GM21825 (cell line): ENCODE measurements around the gene GOT2.
"Not testable (repeated sequence)": the region's sequence is repeated elsewhere in the genome, so short reads cannot be mapped to it uniquely, and the experiment has no call there.

Source experiments
- ATAC-seq: cut with Tn5 transposase; IDR thresholded peaks from one replicate; pipeline ENCODE4 v1.9.1; 2021; ENCODE audit warnings: mild to moderate bottlenecking, moderate library complexity; ENCODE audit not compliant: unreplicated experiment

GOT2 gene

DNA sequence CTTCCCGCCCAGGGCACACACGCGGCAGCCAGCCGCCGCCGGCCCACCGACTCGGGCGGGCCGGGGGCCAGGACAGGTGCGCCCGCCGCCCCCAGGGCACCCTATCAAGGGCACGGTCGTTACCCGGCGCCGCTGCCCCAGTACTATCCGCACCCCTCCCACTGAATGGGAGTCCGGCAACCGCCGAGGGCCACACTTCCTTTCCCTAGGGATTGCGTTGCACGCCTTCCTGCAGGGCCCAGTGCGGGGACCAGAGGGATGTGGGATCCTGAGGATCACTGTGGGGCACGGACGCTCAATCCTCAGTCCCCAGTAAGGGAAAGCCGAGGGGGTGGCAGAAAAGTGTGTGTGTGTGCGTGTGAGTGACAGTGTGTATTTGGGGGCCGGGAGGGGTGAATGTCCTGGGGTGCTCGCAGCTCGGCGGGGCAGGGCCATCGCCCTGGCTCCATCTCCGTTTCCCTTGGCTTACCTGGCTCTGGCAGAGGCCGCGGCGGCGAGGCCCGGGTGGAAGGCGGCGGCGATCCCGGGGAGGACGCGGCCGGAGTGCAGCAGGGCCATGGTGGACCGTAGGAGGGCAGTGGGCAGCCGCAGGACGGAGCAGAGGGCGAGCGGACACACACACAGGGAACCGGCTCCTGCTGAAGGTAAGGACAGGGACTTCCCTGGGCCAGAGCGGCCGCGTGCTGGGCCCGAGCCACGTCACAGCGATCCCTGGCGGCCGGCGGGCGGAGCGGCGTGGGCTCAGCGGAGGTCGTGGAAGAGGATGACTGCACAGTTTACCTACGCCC lies at the start of gene GOT2:
GOT2 (minus strand) TSS at position 646 of the 788 bp plus-strand sequence; CDS start at position 558, 88 bp downstream.
- peak; percentile 92 for ATAC-seq

DNA sequence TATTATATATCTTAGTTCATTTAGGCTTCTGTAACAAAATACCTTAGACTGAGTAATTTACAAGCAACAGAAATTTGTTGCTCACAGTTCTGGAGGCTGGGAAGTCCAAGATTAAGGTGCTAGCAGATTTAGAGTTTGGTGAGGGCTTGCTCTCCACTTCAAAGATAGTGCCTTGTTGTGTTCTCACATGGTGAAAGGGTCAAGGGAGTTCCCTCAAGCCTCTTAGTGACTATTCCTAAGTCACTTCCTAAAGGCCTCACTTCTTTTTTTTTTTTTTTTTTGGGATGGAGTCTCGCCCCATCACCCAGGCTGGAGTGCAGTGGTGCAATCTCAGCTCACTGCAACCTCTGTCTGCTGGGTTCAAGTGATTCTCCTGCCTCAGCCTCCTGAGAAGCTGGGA lies 45.2 kb upstream of the GOT2 start:
- not testable (repeated sequence) for ATAC-seq

DNA sequence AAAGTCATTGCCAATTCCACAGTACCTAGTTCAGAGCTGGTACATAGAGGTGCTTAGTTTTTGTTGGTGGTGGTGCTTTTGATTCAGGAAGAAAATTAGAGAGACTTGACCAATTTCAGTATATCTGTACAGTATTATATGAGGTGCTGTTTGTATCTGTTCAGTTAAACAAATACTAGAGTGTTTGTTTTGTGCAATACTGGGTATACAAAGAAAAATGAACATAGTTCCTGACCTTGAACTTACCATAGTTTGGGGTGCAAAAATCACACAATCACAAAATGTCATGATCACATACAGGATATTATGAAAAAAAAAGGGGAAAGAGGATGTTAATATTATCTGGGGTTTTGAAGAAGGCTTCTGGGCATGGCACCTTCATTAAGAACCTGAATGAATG lies 39.8 kb upstream of the GOT2 start:
- no peak for ATAC-seq

GRCh38 chr16:58768145-58768544 lies 34.0 kb upstream of the GOT2 start:
- no peak for ATAC-seq

- ATAC-seq = no peak
These were observed 33.5 kb upstream of the GOT2 start for GRCh38 chr16:58767581-58767980.

DNA sequence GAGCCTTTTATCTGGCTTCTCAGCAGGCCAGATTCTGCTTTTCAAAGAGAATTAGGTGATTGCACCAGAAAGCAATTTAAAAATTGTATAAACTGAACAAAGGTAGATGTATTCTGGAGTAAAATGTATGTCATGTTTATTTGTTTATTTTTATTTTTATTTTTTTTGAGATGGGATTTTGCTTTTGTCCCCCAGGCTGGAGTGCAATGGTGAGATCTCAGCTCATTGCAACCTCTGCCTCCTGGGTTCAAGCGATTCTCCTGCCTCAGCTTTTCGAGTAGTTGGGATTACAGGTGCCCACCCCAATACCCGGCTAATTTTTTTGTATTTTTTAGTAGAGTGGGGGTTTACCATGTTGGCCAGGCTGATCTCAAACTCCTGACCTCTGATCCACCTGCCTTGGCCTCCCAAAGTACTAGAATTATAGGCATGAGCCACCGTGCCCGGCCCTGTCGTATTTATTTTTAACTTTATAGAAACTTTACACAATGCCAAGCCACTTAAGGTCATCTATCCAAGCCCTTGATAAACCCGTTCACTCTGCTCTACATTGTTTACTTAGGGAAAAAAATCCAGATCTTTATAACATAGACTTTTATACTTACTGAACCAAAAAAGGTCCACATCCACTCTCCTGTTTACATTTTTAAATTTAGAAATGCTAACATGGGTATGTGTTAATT lies 22.7 kb upstream of the GOT2 start:
- ATAC-seq = no peak

DNA sequence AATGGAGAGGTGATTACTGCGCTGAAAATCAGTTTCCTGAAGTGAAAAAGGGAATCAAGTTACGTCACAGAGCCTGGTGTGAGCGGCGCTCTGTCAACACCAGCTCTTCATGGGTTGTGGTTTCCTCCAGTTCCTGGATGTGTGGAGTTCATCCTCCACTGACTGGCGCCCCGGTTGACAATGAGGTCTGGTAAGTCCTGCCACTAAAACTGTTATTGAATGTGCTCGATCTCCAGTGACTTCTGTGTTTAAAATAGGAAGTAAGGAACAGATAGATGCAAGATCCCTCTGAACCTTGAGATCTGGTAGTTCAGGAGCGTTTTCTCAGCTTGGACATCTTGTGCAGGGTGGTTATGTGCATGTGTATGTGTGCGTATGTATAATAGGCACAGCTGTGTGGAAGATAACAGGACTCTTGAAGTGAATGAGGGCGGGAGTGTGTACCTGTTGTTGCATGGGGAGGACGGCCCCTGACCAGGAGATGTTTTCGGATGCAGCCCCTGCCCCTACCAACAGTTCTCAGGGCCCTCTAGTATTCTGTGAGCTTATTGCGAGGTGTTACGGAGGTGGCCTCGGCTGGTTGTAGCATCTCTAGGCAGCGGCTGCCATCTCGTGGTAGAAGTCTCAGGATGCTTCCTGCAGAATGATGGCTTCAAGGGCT lies 22.0 kb upstream of the GOT2 start:
- peak; percentile 95 for ATAC-seq

DNA sequence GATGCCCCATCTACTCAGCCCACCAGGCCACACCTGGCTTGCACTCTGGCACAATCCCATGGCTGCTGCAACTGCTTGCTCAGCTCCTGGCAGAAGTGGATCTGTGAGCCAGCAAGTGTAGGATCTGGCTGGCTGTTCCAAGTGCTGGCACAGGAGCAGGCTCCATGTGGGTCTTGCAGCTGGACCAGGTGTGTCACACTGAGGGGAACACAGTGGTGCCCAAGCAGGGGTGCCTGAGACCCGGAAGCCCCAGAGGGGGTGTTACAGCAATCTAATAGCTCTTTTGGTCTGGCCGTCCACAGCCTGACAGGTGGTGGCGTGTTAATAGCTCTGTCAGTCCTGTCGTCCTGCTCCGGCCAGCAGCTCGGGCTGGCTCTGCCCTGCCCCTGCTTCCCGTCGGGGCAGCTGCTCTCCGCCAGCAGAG lies 19.6 kb upstream of the GOT2 start:
- no peak for ATAC-seq

- ATAC-seq = no peak
These were observed 10.4 kb upstream of the GOT2 start for GRCh38 chr16:58744497-58744896.

GRCh38 chr16:58741976-58742375 lies 7.9 kb upstream of the GOT2 start:
- no peak for ATAC-seq

DNA sequence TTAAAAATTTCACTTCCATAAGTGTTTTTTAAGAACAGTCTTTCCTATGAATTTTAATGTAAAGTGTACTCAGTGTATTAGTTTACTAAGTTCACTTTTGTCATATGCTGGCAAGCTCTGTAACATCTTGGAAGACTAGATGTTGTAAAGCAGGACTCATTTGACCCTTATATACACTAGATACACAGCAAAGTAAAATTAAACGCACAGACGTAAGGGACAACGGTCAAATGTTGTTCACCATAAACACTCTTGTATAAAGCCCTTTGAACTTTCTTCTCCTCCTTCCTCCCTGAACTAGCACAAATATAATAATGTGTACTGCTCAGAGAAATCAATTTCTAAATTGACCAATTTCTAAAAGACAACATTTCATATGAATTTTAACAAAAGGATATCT lies 7.0 kb upstream of the GOT2 start:
- no peak for ATAC-seq

GRCh38 chr16:58738672-58739296 lies 4.7 kb upstream of the GOT2 start:
- ATAC-seq = no peak

DNA sequence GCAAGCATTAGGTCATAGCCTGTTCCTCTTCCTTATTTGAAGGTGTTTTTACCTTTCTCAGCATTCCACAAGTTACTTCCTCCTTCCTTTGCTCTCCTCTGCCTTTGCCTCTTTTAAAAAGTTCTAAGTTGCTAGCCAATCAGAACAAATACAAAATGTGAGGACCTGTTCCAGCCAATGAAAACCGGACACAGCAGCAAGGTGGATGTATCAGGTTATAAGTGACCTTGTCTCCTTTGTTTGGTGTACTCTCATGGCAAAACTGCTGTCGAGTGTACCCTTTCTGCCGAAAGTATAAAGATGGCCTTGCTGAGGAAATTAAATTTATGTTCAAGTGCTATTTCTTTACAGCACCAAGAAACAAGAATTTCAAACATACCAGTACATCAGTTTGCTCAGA lies 2.2 kb upstream of the GOT2 start:
- ATAC-seq = not testable (repeated sequence)

DNA sequence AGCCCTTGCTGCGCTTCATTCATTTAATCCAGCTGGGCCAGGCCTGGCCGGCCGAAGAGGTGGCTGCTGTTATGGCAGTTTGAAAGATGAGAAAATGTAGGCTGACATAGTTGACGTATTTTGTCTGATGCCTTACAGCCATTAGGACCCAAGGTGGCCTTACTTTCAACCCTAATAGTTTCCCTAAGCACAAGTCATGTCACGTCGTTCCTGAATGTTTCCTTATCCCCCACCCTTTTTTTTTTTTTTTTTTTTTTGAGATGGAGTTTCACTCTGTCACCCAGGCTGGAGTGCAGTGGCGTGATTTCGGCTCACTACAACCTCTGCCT lies 307 bp upstream of the GOT2 start:
- no peak for ATAC-seq

DNA sequence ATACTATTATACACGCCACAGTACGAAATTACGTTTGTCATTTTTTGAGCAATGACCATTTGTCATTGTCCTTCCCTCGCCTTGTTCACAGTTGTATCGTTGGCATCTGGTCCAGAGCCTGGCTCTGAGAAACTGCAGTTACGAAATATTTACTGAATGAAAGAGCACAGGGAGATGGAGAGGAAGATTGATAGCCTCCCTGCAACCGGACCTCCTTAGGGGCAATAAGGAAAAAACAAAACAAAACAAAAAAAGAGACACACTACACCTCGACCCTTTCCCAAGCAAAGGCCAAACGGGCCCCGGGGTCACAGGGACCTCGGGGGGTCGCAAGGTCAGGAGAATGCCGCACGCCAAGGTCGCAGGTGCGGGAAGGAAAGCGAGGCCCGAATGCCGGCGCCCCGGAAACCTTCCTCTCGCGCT lies 857 bp downstream of the GOT2 start:
- no peak for ATAC-seq

DNA sequence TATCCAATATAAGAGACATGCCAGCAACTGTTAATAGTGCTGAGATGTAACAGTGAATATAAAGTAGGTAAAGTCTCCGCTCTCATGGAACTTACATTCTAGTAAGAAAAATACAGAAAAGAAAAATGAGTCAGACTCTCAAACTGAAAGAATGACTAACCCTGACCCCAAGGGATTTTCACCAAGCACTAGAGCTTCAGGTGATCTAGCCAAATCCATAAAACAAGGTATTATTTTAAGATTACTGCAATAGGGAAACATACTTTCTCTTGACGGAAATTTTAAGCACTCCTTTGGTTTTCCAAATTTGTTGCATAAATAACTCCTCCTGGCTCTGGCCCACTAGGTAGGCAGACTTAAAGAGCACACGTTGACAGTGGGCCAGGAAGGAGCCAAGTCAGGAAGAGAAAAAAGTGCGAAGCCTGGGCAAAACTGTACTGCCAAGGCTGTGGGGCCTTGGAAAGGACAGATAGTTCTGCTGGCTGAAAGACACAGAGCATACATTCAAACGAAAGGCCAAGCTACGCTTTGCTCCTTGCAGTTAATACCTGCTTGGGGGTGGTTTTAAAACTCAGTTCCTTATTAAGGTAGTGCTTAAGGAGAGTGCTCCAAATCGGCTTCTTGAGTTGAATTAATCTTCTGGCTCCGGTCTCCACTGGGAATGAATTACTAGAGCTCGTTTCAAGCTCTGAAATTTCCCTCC lies 1.4 kb downstream of the GOT2 start:
- ATAC-seq = peak; percentile 43

DNA sequence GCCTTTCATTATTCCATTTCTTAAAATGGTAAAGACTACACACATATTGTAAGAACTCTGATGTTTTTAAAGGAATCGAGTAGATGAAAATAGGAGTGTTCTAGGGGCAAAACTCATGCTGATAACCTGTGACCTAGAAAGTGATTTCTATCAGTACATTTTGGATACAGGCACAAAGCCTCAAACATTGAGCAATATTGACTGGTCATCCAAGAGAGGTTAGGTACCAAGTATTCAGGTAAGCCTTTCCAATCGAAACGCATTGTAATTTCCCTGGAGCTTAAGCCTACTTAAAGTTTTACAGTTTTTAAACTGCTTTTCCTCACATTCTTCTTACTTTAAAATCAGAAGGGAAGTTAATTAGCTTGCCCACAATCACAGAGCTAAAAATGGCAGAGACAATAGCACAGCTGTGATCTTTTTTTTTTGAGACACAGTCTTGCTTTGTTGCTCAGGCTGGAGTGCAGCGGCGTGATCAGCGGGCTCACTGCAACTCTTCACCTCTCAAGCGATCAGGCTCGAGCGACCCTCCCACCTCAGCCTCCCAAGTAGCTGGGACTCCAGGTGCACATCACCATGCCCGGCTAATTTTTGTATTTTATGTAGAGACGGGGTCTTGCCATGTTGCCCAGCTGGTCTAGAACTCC lies 3.3 kb downstream of the GOT2 start:
- ATAC-seq = no peak

DNA sequence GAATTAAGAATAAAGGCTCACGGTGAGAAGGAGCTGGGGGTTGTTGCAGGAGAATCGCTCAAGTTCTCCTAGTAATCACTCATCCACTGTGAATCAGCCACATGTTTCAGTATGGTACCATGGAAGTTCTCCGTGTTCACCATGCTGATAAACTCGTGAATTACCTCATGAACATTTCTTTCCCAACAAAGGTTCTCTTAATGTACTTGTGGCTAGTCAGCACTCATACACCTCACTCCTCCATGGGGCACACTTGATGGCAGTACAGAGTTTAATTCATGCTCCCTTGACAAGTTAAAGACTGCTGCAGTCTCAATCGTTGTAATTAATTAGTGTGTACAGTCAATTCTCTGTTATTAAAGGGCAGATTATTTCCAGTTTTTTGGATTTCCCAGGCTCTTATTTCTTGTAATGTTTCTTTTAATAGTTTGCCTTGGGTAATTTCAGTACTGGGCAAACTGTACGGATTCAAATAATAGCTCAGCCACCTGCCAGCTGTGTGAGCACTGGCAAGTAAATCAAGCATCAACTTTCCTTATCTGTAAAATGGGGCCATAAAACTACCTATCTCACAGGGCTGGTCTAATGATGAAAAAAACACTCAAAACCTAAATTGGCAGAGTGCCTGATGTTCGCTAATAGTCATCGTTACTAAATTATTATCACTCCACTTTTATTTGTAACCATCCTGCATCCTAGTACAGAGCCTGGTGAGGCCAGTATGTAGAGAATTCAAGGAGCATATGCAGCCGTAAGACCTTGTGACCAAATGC lies 6.1 kb downstream of the GOT2 start:
- ATAC-seq = no peak

- ATAC-seq = no peak
These were observed 6.9 kb downstream of the GOT2 start for GRCh38 chr16:58727028-58727781.
